RWPE1 (cell line): ENCODE data around the gene CCNI2.

ENCODE experiments used
- CTCF ChIA-PET: fragments of 350-600 bp; sonication (Branson Sonifier 250); formaldehyde crosslinking; extraction: SDS; loops from one replicate; lab custom pipeline; 2021; lab: Yijun Ruan, JAX
- POLR2A ChIA-PET: fragments of 400-600 bp; formaldehyde crosslinking; extraction: SDS; loops from one replicate; lab custom pipeline; 2020; ENCODE audit warnings: antibody characterized with exemption; ENCODE audit not compliant: low non-redundant PET; lab: Yijun Ruan, JAX
- DNase-seq: peaks from one replicate; pipeline ENCODE4 v3.0.0; 2012; ENCODE audit warnings: low spot score
- H3K27ac ChIP-seq: fragments of 450-650 bp; 2 replicates; pipeline ENCODE4 v1.5.1; 2017
- CTCF ChIP-seq: fragments of 450-650 bp; conservative IDR thresholded peaks from 2 replicates; pipeline ENCODE4 v1.5.1; 2017; ENCODE audit warnings: low read depth, mild to moderate bottlenecking

The CCNI2 gene

GRCh38 chr5:132739232-132739631 lies 8.0 kb upstream of the CCNI2 start:
- DNase-seq: no peak
- no peak overlapping the region for H3K27ac ChIP-seq
- CTCF ChIA-PET: interaction anchor here (0.6 to 0.7 kb wide), 2 partner anchors 113 to 1848 kb away, joined by 5 to 8 read pairs; no protein-coding TSS in a partner anchor
- TF ChIP-seq CTCF: no peak
- POLR2A ChIA-PET: no interaction called here

- ChIA-PET POLR2A (no interaction called here), CTCF (interaction anchor here (0.6 kb wide), 1 partner anchor 164 kb away, joined by 3 read pairs; no protein-coding TSS in a partner anchor)
- no peak for DNase-seq
- no peak for TF ChIP-seq CTCF
- H3K27ac ChIP-seq: no peak overlapping the region
These were observed 5.1 kb upstream of the CCNI2 start for GRCh38 chr5:132742158-132742557.

- H3K27ac ChIP-seq: no peak overlapping the region
- no peak for TF ChIP-seq CTCF
- DNase-seq: no peak
- ChIA-PET CTCF (no interaction called here), POLR2A (no interaction called here)
These were observed 4.6 kb upstream of the CCNI2 start for GRCh38 chr5:132742626-132743025.

- ChIA-PET POLR2A (no interaction called here), CTCF (no interaction called here)
- no peak overlapping the region for H3K27ac ChIP-seq
- DNase-seq: no peak
- TF ChIP-seq CTCF: no peak
These were observed 2.6 kb upstream of the CCNI2 start for GRCh38 chr5:132744659-132745058.

GRCh38 chr5:132746592-132746953 lies 653 bp upstream of the CCNI2 start:
- ChIA-PET CTCF (interaction anchor here (0.6 to 1.6 kb wide), 3 partner anchors 8 to 682 kb away, joined by 3 to 5 read pairs (median 4); partner anchors contain the start of gene SHROOM1), POLR2A (no interaction called here)
- TF ChIP-seq CTCF: no peak
- H3K27ac ChIP-seq: no peak overlapping the region
- DNase-seq: no peak

- no peak overlapping the region; the same call in 1 of the 2 replicates for H3K27ac ChIP-seq
- ChIA-PET CTCF (interaction anchor here (0.6 to 1.6 kb wide), 6 partner anchors 10 to 566 kb away, joined by 3 to 5 read pairs (median 4); partner anchors contain the start of gene SHROOM1), POLR2A (no interaction called here)
- no peak for TF ChIP-seq CTCF
- DNase-seq: no peak
These were observed 602 bp downstream of the CCNI2 start for GRCh38 chr5:132747616-132748440.
